ENCODE measurements around the gene PDE4D. TPM values are rescaled to one million over a fixed set of nuclear protein-coding genes. Genes with fewer than 3 reads are reported as not detected.

PDE4D gene
- total RNA-seq, 1 donor from 2014 or later = 6.8 TPM

DNA sequence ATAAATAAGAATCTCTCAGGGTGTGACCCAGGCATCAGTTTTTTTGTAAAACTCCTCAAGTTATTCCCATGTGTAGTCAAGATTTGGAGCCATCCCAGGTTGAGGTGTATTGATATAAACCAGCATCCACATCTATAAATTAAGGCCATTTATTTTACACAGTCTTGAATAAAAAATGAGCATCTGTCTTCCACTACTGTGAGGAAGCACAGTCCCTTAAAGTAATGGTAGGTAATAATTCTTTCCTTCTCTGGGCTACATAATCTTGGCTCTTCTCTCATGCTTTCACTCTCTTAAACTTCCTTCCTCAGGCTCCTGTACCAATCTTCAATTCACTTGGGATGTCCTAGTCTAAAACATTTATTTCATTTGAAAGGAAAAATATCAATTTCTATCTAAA lies 110.3 kb downstream of the PDE4D start:
- no peak overlapping the region for H3K4me3 ChIP-seq (ENCODE audit: low read depth, low read length)
- no peaks in the 10 kb centered on the region for H3K36me3 ChIP-seq (ENCODE audit: control insufficient read depth, insufficient read depth, low read length)
- TF ChIP-seq, protein P1, sequence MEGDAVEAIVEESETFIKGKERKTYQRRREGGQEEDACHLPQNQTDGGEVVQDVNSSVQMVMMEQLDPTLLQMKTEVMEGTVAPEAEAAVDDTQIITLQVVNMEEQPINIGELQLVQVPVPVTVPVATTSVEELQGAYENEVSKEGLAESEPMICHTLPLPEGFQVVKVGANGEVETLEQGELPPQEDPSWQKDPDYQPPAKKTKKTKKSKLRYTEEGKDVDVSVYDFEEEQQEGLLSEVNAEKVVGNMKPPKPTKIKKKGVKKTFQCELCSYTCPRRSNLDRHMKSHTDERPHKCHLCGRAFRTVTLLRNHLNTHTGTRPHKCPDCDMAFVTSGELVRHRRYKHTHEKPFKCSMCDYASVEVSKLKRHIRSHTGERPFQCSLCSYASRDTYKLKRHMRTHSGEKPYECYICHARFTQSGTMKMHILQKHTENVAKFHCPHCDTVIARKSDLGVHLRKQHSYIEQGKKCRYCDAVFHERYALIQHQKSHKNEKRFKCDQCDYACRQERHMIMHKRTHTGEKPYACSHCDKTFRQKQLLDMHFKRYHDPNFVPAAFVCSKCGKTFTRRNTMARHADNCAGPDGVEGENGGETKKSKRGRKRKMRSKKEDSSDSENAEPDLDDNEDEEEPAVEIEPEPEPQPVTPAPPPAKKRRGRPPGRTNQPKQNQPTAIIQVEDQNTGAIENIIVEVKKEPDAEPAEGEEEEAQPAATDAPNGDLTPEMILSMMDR (IDR thresholded peaks at IDR 0.05; ENCODE audit: insufficient read depth, low read length, severe bottlenecking) = no peak
- no peaks in the 10 kb centered on the region for H3K27me3 ChIP-seq (ENCODE audit: control insufficient read depth, insufficient read depth, low read length)
- no peak for DNase-seq (ENCODE audit: low read depth)
- FAIRE-seq = no peak

DNA sequence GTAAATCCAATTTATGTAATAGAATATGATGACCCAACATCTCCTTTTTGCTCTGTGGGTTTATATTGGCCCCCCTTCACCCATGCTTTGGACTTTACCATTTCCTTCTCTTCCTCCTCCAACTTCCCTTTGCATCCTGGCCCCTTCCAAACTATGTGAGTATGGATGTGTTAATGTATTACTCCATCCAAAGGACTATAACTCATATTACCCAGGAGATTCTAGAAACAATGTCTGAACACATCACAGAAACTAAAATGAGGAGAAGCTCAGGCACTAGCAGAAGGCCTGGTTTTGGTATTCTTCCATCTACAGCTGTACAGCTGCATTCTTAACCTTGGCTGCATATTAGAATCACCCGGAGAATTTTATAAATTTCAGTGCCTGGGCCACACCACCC lies 110.7 kb downstream of the PDE4D start:
- DNase-seq (ENCODE audit: low read depth) = no peak
- Histone ChIP-seq H3K27me3 (ENCODE audit: control insufficient read depth, insufficient read depth, low read length) (no peaks in the 10 kb centered on the region), H3K36me3 (ENCODE audit: control insufficient read depth, insufficient read depth, low read length) (no peaks in the 10 kb centered on the region), H3K4me3 (ENCODE audit: low read depth, low read length) (no peak overlapping the region)
- FAIRE-seq = no peak
- TF ChIP-seq, protein P1 (IDR thresholded peaks at IDR 0.05; ENCODE audit: insufficient read depth, low read length, severe bottlenecking) = no peak

DNA sequence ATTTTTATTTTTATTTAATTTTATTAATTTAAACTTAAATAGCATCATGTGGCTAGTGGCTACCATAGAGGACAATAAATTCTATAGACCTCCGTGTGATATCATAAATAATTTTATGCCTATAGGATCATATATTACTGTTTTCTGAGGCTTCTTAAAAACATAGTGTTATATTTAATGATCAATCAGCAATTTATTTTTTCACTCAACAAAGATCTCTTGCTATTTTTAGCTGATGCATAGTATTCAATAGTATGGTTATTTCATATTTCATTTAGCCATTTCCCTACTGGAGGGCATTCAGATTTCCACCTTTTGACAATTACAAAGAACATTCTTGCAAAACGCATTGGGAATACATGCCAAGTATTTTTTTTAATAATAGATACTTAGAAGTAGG lies 114.1 kb downstream of the PDE4D start:
- TF ChIP-seq, protein P1 (IDR thresholded peaks at IDR 0.05; ENCODE audit: insufficient read depth, low read length, severe bottlenecking) = no peak
- no peak overlapping the region for H3K4me3 ChIP-seq (ENCODE audit: low read depth, low read length)
- H3K27me3 ChIP-seq (ENCODE audit: control insufficient read depth, insufficient read depth, low read length) = no peaks in the 10 kb centered on the region
- FAIRE-seq = no peak
- no peak for DNase-seq (ENCODE audit: low read depth)
- no peaks in the 10 kb centered on the region for H3K36me3 ChIP-seq (ENCODE audit: control insufficient read depth, insufficient read depth, low read length)

DNA sequence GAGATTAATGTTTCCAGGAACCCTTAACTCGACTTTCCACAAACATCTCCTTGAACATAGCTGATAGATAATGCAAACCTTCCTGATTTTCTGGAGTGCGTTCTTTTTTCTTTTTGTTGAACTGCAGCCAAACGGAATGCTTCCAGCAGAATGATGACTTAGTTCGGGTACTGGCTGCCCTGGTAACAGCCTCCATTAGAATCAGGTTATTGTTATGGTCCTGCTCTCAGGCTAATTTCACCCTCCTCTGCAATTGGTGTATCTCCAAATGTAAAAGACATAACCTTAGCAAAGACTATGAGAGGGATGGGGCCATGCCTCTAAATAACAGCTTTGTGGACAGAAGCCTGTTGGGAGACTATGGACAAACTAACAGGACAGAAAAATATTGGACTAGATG lies 116.5 kb downstream of the PDE4D start:
- no peaks in the 10 kb centered on the region for H3K36me3 ChIP-seq (ENCODE audit: control insufficient read depth, insufficient read depth, low read length)
- H3K27me3 ChIP-seq (ENCODE audit: control insufficient read depth, insufficient read depth, low read length) = no peaks in the 10 kb centered on the region
- TF ChIP-seq, protein P1 (IDR thresholded peaks at IDR 0.05; ENCODE audit: insufficient read depth, low read length, severe bottlenecking) = no peak
- no peak overlapping the region for H3K4me3 ChIP-seq (ENCODE audit: low read depth, low read length)
- FAIRE-seq = no peak
- DNase-seq (ENCODE audit: low read depth) = no peak

DNA sequence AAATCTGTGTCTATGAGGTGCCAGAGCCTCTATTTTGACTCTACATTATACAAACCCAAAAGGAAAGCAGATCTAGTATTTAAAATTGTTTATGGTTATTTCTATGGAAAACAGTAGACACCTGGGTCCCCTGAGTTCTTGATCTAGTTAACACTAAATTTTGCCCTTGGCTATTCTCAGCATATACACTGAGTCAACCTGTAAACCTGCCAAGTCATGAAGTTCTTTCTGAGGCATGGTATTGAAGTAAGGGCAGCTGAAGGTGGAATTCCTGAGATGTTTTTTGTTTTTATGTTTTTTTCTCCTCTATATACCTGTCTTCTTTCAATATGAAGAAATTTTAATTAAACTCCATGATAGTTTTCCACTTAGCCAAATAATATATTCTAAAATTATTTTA lies 120.2 kb downstream of the PDE4D start:
- H3K27me3 ChIP-seq (ENCODE audit: control insufficient read depth, insufficient read depth, low read length) = no peaks in the 10 kb centered on the region
- H3K36me3 ChIP-seq (ENCODE audit: control insufficient read depth, insufficient read depth, low read length) = no peaks in the 10 kb centered on the region
- no peak for FAIRE-seq
- TF ChIP-seq, protein P1 (IDR thresholded peaks at IDR 0.05; ENCODE audit: insufficient read depth, low read length, severe bottlenecking) = no peak
- no peak overlapping the region for H3K4me3 ChIP-seq (ENCODE audit: low read depth, low read length)
- DNase-seq (ENCODE audit: low read depth) = peak; percentile 88

DNA sequence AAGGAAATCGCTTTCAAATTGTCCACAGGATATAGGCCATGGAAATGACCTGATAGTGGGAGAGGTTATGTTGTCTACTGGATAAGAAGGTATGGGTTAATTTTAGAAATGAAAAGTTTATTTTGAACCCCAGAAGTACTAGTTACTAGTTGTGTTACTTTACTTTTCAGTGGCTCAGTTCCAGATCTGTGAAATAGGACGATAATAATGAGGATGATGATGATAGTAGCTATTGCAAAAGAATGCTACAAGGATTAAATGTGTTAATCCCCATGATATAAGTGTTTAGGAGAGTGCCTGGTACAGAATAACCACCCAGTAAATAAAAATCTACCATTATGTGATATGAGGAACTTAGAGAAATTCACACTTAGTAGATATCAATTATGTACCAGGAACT lies 120.8 kb downstream of the PDE4D start:
- H3K4me3 ChIP-seq (ENCODE audit: low read depth, low read length) = no peak overlapping the region
- no peak for FAIRE-seq
- DNase-seq (ENCODE audit: low read depth) = no peak
- TF ChIP-seq, protein P1 (IDR thresholded peaks at IDR 0.05; ENCODE audit: insufficient read depth, low read length, severe bottlenecking) = no peak
- H3K36me3 ChIP-seq (ENCODE audit: control insufficient read depth, insufficient read depth, low read length) = no peaks in the 10 kb centered on the region
- H3K27me3 ChIP-seq (ENCODE audit: control insufficient read depth, insufficient read depth, low read length) = no peaks in the 10 kb centered on the region

All from bronchial epithelial cell (primary cell).